ENCODE data around the gene EDIL3.

Gene EDIL3

DNA sequence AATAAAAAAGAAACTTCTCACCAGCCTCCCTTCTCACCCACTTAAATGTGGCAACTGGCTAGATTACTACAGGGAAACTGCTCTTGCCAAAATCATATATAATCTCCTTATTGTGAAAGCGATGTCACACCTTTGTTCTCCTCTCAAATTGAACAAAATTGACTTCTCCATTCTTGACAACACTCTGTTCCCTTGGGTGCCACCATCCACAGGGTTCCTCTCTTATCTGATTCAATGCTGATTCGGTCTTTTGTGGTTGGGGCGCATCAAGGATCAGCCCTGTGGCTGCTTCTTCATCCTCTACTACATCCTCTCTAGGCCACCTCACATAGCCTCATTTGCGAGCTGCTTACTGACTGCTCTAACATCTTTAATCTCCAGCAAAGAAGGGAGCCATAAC is 86.1 kb downstream of the EDIL3 start:
- no peak for TF ChIP-seq POLR2AphosphoS5 (IDR thresholded peaks at IDR 0.05; ENCODE audit: low read depth, low read length)
- no peak for TF ChIP-seq SIN3A (IDR thresholded peaks at IDR 0.05; ENCODE audit: borderline replicate concordance, insufficient read depth, low read length)
- TF ChIP-seq, protein P1, sequence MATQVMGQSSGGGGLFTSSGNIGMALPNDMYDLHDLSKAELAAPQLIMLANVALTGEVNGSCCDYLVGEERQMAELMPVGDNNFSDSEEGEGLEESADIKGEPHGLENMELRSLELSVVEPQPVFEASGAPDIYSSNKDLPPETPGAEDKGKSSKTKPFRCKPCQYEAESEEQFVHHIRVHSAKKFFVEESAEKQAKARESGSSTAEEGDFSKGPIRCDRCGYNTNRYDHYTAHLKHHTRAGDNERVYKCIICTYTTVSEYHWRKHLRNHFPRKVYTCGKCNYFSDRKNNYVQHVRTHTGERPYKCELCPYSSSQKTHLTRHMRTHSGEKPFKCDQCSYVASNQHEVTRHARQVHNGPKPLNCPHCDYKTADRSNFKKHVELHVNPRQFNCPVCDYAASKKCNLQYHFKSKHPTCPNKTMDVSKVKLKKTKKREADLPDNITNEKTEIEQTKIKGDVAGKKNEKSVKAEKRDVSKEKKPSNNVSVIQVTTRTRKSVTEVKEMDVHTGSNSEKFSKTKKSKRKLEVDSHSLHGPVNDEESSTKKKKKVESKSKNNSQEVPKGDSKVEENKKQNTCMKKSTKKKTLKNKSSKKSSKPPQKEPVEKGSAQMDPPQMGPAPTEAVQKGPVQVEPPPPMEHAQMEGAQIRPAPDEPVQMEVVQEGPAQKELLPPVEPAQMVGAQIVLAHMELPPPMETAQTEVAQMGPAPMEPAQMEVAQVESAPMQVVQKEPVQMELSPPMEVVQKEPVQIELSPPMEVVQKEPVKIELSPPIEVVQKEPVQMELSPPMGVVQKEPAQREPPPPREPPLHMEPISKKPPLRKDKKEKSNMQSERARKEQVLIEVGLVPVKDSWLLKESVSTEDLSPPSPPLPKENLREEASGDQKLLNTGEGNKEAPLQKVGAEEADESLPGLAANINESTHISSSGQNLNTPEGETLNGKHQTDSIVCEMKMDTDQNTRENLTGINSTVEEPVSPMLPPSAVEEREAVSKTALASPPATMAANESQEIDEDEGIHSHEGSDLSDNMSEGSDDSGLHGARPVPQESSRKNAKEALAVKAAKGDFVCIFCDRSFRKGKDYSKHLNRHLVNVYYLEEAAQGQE (IDR thresholded peaks at IDR 0.05; ENCODE audit: insufficient read depth in 1 of 2, low read depth in 2 of 2, low read length in 2 of 2) = no peak
- TF ChIP-seq TAF1 (IDR thresholded peaks at IDR 0.05; ENCODE audit: borderline replicate concordance, insufficient read depth, low read length) = no peak
- no peak for TF ChIP-seq FOXP2 (optimal IDR thresholded peaks at IDR 0.05; ENCODE audit: borderline replicate concordance, extremely low read depth, extremely low read length, insufficient read depth)

DNA sequence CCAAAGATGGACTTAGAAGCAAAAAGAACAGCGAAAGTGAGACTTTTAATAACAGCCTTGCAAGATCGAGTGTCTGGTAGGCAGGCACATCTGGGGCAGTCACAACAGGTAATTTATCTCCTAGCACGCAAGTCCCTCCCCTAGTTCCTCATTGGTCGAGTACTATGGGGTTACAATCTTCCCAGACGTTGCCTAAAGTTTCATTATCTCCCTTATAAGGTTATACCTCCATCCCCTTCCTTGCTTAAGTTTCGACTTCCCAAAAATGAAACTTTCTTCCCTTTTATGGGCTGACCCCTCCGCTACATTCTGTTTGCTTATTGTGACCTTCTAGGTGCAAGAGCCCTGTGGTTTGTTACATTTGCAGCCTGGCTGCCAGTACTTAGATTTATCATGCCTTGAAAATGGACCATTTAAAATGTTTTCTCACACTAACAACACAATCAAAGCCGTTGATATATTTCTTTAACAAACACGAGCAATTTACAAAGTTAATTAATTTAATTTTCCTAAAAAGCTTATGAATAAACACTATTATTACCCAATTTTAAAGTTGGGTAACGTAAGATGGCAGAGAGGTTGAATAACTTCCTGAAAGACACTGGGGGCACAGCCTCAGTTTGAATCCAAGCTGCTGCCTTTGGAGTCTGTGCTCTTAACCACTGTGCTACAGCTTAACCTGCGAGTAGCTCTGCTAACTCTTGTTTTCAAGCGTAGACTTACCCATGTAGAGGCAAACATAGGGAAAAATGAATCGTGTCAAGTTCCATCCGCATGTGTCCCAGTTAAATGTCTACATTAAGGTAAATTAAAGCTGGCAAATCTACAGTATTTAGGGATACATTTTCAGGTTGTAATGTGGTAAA is 91.7 kb downstream of the EDIL3 start:
- TF ChIP-seq SIN3A (IDR thresholded peaks at IDR 0.05; ENCODE audit: borderline replicate concordance, insufficient read depth, low read length) = no peak
- no peak for TF ChIP-seq FOXP2 (optimal IDR thresholded peaks at IDR 0.05; ENCODE audit: borderline replicate concordance, extremely low read depth, extremely low read length, insufficient read depth)
- no peak for TF ChIP-seq POLR2AphosphoS5 (IDR thresholded peaks at IDR 0.05; ENCODE audit: low read depth, low read length)
- TF ChIP-seq TAF1 (IDR thresholded peaks at IDR 0.05; ENCODE audit: borderline replicate concordance, insufficient read depth, low read length) = no peak
- TF ChIP-seq, protein P1 (IDR thresholded peaks at IDR 0.05; ENCODE audit: insufficient read depth in 1 of 2, low read depth in 2 of 2, low read length in 2 of 2) = no peak

DNA sequence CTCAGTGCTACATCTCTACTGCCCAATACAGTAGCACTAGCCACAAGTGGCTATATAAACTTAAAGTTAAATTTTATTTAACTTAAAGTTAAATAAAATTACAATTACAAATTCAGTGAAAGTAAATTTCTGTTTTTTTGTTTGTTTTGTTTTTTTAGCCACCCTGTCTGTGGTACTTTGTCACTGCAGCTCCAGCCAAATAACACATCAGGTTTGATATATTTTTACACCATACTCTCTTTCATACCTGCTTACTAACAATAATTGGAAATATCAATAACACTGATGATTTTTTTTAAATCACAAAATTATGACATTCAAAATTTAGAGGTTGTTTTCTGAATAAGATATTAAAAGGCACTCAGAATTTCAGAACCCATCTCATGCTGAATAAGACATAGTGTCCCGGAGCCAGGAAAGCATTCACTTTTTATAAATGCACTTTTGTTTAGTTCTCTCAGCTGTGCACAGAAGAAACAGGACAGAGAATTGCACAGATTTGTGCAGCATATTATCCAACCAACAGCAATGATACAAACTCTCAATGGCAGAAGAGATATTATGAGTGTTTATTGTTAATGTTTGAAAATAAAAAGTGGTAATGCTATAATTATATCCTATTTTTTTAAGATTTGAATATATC is 92.6 kb downstream of the EDIL3 start:
- TF ChIP-seq POLR2AphosphoS5 (IDR thresholded peaks at IDR 0.05; ENCODE audit: low read depth, low read length) = no peak
- TF ChIP-seq, protein P1 (IDR thresholded peaks at IDR 0.05; ENCODE audit: insufficient read depth in 1 of 2, low read depth in 2 of 2, low read length in 2 of 2) = no peak
- TF ChIP-seq SIN3A (IDR thresholded peaks at IDR 0.05; ENCODE audit: borderline replicate concordance, insufficient read depth, low read length) = no peak
- no peak for TF ChIP-seq FOXP2 (optimal IDR thresholded peaks at IDR 0.05; ENCODE audit: borderline replicate concordance, extremely low read depth, extremely low read length, insufficient read depth)
- TF ChIP-seq TAF1 (IDR thresholded peaks at IDR 0.05; ENCODE audit: borderline replicate concordance, insufficient read depth, low read length) = no peak

DNA sequence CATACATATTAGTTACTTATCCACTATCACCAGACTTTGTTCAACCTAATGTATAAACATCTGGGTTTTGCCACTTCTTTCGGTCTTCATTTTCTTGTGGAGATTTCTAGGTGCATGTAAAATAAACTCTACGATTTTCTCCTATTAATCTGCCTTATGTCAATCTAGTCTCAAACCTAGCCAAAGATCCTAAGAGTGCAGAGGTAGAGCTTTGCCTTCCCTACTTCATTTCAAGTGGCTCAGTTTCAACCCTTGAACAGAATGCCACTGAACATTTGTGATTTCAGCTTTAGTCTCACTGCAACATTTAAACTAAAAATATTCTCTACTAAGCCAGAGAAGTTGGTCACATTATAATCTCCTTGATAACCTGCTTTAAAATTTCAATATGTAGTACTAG is 94.0 kb downstream of the EDIL3 start:
- TF ChIP-seq FOXP2 (optimal IDR thresholded peaks at IDR 0.05; ENCODE audit: borderline replicate concordance, extremely low read depth, extremely low read length, insufficient read depth) (no peak), TAF1 (IDR thresholded peaks at IDR 0.05; ENCODE audit: borderline replicate concordance, insufficient read depth, low read length) (no peak), POLR2AphosphoS5 (IDR thresholded peaks at IDR 0.05; ENCODE audit: low read depth, low read length) (no peak), SIN3A (IDR thresholded peaks at IDR 0.05; ENCODE audit: borderline replicate concordance, insufficient read depth, low read length) (no peak)
- TF ChIP-seq, protein P1 (IDR thresholded peaks at IDR 0.05; ENCODE audit: insufficient read depth in 1 of 2, low read depth in 2 of 2, low read length in 2 of 2) = no peak

Measured in PFSK-1 (cell line).